HFFc6 (cell line): Measurements from ENCODE around the gene SLC3A2. TPM values are rescaled to one million over a fixed set of nuclear protein-coding genes. Genes with fewer than 3 reads are reported as not detected.
"Not testable (repeated sequence)": the region's sequence is repeated elsewhere in the genome, so short reads cannot be mapped to it uniquely, and the experiment has no call there.

Experiments used
- DNase-seq: peaks from one replicate; pipeline ENCODE4 v3.0.0-alpha.2; 2018
- H3K27ac Mint-ChIP-seq: 2 replicates; pipeline ENCODE4 v1.8.0; 2020; ENCODE audit warnings: mild to moderate bottlenecking, mixed read lengths
- H3K27me3 Mint-ChIP-seq: 2 replicates; pipeline ENCODE4 v1.8.0; 2021; ENCODE audit warnings: mild to moderate bottlenecking, moderate library complexity, mixed read lengths; ENCODE audit not compliant: insufficient read depth
- H3K36me3 Mint-ChIP-seq: 2 replicates; pipeline ENCODE4 v1.8.0; 2021; ENCODE audit warnings: low read depth, mixed read lengths
- H3K4me1 Mint-ChIP-seq: 2 replicates; pipeline ENCODE4 v1.8.0; 2020; ENCODE audit warnings: low read depth, mixed read lengths
- H3K4me3 Mint-ChIP-seq: 2 replicates; pipeline ENCODE4 v1.8.0; 2020; ENCODE audit warnings: mild to moderate bottlenecking, moderate library complexity, mixed read lengths
- H3K9me3 Mint-ChIP-seq: 2 replicates; pipeline ENCODE4 v1.8.0; 2020; ENCODE audit warnings: mild to moderate bottlenecking, mixed read lengths
- total RNA-seq, 6 experiments: library from RNA; stranded (reverse); fragmentation: NEBNext Ultra II Directional; extraction: Animal tissue kit (Norgen Biotek cat#: 25700); gene quantifications; 2 replicates in 1 of 6; 3 replicates in 5 of 6; pipeline ENCODE4 v1.2.3, GENCODE V29; 2021
- TF ChIP-seq, protein P1 (sequence below): fragments of 200-600 bp; sonication (generic); IDR thresholded peaks from 2 replicates; pipeline ENCODE4 v1.5.0; 2021; ENCODE audit warnings: antibody characterized with exemption, mild to moderate bottlenecking

Gene SLC3A2
- total RNA-seq, 6 experiments from 2014 or later: 140 to 206 (median 180) TPM

DNA sequence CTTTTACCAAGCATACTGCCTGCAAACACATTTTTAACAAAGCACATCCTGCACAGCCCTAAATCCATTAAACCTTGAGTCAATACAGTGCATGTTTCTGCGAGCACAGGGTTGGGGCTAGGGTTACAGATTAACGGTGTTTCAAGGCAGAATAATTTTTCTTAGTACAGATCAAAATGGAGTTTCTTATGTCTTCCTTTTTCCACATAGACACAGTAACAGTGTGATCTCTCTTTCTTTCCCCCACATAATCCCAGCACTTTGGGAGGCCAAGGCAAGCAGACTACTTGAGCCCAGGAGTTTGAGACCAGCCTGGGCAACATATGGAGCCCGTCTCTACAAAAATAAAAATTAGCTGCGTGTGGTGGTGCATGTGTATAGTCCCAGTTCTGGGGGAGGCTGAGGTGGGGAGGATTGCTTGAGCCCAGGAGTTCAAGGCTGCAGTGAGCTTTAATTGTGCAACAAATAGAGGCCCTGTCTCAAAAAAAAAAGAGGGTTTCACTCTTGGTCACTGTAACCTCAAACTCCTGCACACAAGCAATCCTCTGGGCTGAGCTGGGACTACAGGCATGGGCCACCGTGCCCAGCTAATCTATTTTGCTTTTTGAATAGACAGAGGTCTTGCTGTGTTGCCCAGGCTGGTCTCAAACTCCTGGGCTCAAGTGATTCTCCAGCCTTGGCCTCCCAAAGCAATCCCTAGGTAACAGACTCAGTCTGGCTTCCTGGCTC is 19.7 kb upstream of the SLC3A2 start:
- no peak for DNase-seq
- H3K4me1 Mint-ChIP-seq: peaks cover 34% of the 10 kb centered on the region
- H3K9me3 Mint-ChIP-seq: no peaks in the 10 kb centered on the region
- H3K27ac Mint-ChIP-seq: no peak overlapping the region
- no peak overlapping the region for H3K4me3 Mint-ChIP-seq
- H3K27me3 Mint-ChIP-seq: peaks cover under 1% of the 10 kb centered on the region; the same call in 1 of the 2 replicates
- TF ChIP-seq, protein P1, sequence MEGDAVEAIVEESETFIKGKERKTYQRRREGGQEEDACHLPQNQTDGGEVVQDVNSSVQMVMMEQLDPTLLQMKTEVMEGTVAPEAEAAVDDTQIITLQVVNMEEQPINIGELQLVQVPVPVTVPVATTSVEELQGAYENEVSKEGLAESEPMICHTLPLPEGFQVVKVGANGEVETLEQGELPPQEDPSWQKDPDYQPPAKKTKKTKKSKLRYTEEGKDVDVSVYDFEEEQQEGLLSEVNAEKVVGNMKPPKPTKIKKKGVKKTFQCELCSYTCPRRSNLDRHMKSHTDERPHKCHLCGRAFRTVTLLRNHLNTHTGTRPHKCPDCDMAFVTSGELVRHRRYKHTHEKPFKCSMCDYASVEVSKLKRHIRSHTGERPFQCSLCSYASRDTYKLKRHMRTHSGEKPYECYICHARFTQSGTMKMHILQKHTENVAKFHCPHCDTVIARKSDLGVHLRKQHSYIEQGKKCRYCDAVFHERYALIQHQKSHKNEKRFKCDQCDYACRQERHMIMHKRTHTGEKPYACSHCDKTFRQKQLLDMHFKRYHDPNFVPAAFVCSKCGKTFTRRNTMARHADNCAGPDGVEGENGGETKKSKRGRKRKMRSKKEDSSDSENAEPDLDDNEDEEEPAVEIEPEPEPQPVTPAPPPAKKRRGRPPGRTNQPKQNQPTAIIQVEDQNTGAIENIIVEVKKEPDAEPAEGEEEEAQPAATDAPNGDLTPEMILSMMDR: no peak
- no peaks in the 10 kb centered on the region for H3K36me3 Mint-ChIP-seq

DNA sequence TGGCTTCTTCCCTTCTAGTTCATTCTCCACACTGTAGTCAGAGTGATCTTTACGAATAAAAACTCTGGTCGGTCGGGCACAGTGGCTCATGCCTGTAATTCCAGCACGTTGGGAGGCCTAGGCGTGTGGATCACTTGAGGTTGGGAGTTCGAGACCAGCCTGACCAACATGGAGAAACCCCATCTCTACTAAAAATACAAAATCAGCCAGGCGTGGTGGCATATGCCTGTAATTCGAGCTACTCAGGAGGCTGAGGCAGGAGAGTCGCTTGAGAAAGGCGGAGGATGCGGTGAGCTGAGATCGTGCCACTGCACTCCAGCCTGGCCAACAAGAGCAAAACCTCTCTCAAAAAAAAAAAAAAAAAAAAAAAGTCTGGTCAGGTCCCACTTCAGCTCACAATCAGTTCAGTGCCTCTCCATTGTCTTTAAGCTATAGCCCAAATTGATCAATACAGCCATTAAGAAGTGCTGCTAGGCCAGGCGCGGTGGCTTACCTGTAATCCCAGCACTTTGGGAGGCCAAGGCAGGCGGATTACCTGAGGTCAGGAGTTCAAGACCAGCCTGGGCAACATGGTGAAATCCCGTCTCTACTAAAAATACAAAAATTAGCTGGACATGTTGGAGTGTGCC is 19.0 kb upstream of the SLC3A2 start:
- H3K36me3 Mint-ChIP-seq, H3K4me3 Mint-ChIP-seq, H3K9me3 Mint-ChIP-seq, DNase-seq, H3K27ac Mint-ChIP-seq, H3K27me3 Mint-ChIP-seq: not testable (repeated sequence)
- H3K4me1 Mint-ChIP-seq: peaks cover 34% of the 10 kb centered on the region

DNA sequence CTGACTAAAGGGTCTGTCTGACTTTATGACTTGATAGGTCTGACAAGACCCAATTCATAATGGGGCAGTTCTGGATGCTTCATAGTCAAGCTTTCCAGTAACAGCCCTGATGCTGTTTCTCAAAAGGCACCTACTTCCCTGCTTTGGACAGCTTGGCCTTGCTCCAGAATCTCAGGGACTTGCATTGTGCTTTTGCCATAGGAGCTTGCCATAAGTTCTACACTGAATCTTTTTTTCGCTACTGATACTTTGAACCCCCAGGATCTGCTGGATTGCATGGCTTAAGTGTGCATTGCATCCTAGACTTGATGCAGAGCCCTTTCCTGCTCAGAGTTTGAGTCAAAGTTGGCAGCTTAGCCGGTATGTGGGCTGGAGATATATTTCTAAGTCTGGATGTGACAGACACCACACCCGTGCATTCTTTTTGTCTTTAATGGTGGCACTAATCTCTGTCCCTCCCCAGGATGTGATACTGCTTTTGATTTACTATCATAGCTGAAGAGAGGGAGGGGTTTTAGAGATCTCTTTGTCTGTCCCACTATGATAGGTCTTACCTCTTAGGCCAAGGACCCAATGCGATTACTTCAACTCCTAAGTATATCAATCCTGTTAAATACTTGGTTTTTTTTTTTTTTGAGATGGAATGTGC is 16.9 kb upstream of the SLC3A2 start:
- H3K27ac Mint-ChIP-seq: no peak overlapping the region
- H3K27me3 Mint-ChIP-seq: no peaks in the 10 kb centered on the region
- no peak for DNase-seq
- no peaks in the 10 kb centered on the region for H3K36me3 Mint-ChIP-seq
- no peak overlapping the region for H3K4me3 Mint-ChIP-seq
- H3K9me3 Mint-ChIP-seq: no peaks in the 10 kb centered on the region
- TF ChIP-seq, protein P1: no peak
- H3K4me1 Mint-ChIP-seq: peaks cover 19% of the 10 kb centered on the region

DNA sequence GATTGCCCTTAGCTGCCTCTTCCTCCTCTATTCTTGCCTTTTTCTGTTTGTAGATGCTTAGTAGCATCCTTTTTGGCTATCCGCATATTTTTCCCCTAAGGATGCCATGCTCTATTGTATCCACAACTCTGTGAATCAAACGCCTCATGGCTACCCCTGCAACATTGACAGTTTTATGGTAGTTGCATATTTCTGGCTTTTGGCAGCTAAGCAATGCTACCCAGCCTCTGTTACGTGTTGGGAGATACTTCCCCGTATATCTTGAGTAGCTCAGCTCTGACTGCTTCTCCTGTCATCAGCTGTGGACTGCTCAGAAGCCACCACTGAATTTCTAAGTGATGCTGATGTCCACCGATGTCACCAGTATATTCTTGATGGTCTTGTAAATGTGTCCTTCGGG is 15.1 kb upstream of the SLC3A2 start:
- Mint-ChIP-seq H3K36me3 (no peaks in the 10 kb centered on the region), H3K4me3 (no peak overlapping the region), H3K27me3 (no peaks in the 10 kb centered on the region), H3K4me1 (peaks cover 19% of the 10 kb centered on the region), H3K27ac (no peak overlapping the region), H3K9me3 (no peaks in the 10 kb centered on the region)
- peak; percentile 26 for DNase-seq
- TF ChIP-seq, protein P1: no peak

DNA sequence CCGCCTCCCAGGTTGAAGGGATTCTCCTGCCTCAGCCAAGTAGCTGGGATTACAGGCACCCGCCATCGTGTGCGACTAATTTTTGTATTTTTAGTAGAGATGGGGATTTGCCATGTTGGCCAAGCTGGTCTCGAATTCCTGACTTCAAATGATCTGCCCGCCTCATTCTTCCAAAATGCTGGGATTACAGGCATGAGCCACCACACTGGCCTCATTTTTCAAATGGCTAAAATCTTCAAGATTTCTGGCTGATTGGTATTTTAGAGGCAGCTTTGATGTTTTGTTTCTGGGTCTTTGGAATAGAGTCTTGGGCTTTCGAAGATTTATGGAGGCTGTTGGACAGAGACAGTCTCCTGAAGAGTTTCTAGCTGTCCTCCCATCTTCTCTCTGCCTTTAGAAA is 5.8 kb upstream of the SLC3A2 start:
- no peak for DNase-seq
- Mint-ChIP-seq H3K27me3 (no peaks in the 10 kb centered on the region; the same call in 1 of the 2 replicates), H3K36me3 (peaks cover 6% of the 10 kb centered on the region; the same call in 1 of the 2 replicates), H3K4me1 (peaks cover 9% of the 10 kb centered on the region), H3K4me3 (no peak overlapping the region), H3K27ac (no peak overlapping the region), H3K9me3 (no peaks in the 10 kb centered on the region)
- TF ChIP-seq, protein P1: no peak
